ENCODE results near the gene TASP1. TPM values are rescaled to one million over a fixed set of nuclear protein-coding genes. Genes with fewer than 3 reads are reported as not detected.
A peak's percentile ranks its signal among the peaks of the same experiment; 100 is the strongest.

Gene TASP1
- total RNA-seq, 1 donor = 6.5 TPM

DNA sequence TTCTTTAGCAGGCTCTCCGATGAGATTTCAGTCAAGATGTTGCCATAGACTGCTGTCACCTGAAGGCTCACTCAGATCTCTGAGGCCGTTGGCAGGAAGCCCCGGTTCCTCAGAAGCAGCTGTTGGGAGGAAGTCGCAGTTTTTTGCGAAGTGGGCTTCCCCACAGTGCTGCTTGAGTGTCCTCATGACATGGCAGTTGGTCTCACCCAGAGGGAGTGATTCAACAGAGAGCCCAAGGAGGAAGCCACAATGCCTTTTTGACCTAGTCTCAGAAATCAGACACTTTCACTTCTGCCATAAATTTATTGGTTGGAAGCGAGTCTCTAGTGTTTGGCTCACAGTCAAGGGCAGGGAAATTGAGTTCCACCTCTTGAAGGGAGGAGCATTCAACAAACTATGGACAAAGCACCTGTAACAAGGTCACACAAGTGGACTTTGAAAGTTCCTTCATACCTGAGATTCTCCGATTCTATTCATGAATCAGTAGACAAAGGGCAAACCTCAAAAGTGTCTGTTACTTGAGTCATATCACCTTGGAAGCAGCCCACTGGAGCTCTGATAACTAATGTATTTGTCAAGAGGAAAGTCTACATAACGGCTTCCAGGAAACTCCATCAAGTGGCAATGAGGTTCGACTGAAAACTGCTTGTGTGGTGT, 208.3 kb downstream of the TASP1 start:
- H3K4me3 ChIP-seq (ENCODE audit: low read depth, low read length) = no peak overlapping the region
- peak; percentile 5 for DNase-seq (ENCODE audit: low read depth)
- TF ChIP-seq, protein P1, sequence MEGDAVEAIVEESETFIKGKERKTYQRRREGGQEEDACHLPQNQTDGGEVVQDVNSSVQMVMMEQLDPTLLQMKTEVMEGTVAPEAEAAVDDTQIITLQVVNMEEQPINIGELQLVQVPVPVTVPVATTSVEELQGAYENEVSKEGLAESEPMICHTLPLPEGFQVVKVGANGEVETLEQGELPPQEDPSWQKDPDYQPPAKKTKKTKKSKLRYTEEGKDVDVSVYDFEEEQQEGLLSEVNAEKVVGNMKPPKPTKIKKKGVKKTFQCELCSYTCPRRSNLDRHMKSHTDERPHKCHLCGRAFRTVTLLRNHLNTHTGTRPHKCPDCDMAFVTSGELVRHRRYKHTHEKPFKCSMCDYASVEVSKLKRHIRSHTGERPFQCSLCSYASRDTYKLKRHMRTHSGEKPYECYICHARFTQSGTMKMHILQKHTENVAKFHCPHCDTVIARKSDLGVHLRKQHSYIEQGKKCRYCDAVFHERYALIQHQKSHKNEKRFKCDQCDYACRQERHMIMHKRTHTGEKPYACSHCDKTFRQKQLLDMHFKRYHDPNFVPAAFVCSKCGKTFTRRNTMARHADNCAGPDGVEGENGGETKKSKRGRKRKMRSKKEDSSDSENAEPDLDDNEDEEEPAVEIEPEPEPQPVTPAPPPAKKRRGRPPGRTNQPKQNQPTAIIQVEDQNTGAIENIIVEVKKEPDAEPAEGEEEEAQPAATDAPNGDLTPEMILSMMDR (IDR thresholded peaks at IDR 0.05; ENCODE audit: insufficient read depth, low read length) = no peak

DNA sequence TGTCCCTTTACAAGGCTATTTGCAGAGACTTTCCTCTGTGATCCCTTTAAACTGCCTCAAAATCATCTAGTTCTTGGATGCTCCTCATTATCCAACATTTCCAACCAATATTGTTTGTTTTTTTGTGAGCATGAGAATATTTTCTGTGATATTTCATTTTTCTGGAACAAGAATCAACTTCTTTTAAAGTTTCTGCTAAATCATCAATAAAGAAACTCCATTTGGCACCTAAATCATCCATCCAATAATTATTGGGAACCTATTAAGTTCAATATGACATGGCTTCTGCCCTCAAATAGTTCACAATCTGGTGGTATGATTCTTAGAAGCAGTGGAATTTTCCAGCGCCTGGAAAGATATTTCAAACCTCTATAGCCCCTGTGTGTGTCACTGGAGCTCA, 210.0 kb downstream of the TASP1 start:
- no peak for DNase-seq (ENCODE audit: low read depth)
- TF ChIP-seq, protein P1 (IDR thresholded peaks at IDR 0.05; ENCODE audit: insufficient read depth, low read length) = no peak
- no peak overlapping the region for H3K4me3 ChIP-seq (ENCODE audit: low read depth, low read length)

GRCh38 chr20:13426870-13427269, 211.9 kb downstream of the TASP1 start:
- H3K4me3 ChIP-seq (ENCODE audit: low read depth, low read length) = no peak overlapping the region
- DNase-seq (ENCODE audit: low read depth) = no peak
- TF ChIP-seq, protein P1 (IDR thresholded peaks at IDR 0.05; ENCODE audit: insufficient read depth, low read length) = no peak

GRCh38 chr20:13425381-13426135, 213.2 kb downstream of the TASP1 start:
- TF ChIP-seq, protein P1 (IDR thresholded peaks at IDR 0.05; ENCODE audit: insufficient read depth, low read length) = no peak
- no peak for DNase-seq (ENCODE audit: low read depth)
- no peak overlapping the region for H3K4me3 ChIP-seq (ENCODE audit: low read depth, low read length)

DNA sequence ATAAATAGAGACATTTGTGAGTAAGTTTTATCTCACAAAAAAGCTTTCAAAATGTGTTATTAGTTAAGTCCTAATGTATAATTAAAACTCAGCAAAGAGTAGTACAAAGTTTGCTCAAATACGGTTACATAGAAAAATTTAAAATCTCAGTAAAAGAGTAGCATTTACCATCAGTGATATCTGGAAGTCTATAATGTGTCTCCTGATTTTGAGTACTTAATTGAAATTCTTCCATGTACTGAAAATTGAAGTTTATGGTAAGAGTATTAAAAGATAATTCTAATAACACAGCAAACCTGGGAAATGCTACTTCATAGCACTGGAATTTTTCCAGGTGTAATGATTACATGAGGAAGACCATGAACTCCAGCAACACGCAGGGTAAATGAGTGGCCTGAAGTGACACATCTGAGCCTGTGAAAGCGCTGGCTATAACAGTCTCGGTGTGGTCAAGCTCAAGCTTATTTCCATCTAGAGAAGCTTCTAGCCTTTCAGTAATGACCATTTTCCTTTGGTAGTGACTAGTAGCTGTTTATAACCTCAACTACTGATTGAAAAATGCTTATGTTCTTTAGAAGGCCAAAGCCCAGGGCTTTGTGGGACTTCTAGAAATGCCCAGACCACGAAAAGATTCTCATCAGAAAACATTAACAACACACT, 214.4 kb downstream of the TASP1 start:
- no peak overlapping the region for H3K4me3 ChIP-seq (ENCODE audit: low read depth, low read length)
- DNase-seq (ENCODE audit: low read depth) = no peak
- TF ChIP-seq, protein P1 (IDR thresholded peaks at IDR 0.05; ENCODE audit: insufficient read depth, low read length) = no peak

DNA sequence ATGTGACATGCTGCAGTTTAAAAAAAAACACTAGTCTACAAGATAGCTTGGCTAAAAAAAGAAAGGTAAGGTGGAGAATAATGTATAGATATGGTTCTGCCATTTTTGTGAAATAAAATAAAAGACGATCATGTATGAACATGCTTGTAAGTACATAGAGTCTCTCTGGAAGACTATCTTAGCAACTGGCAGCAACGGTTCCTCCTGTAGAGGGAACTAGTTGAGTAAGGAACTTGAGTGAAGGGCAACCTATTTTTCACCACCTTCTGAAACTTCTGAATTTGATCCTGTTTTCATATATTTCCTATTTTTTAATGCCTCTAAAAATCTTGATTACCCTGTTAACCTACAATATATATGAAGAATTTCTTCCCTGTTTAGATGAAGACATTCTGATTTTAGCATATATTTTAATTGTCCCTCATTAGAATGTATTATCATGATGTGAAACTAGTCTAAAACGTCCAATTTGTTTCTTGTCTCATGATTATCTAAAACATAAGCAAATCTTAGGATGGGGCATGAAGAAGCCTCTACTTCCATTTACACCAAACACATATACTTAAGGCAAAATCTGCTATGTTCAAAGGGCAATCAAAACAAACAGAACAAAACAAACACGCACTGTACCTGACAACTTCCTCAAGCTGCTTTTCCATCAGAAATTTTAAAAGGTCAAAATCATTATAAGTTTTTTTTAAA, 215.1 kb downstream of the TASP1 start:
- TF ChIP-seq, protein P1 (IDR thresholded peaks at IDR 0.05; ENCODE audit: insufficient read depth, low read length) = no peak
- DNase-seq (ENCODE audit: low read depth) = no peak
- H3K4me3 ChIP-seq (ENCODE audit: low read depth, low read length) = no peak overlapping the region
